Adrenal gland (tissue), 12 donors: Measurements from ENCODE around the gene SPAG17. TPM values are rescaled to one million over a fixed set of nuclear protein-coding genes. Genes with fewer than 3 reads are reported as not detected.

Experiments
- DNase-seq, 7 donors: peaks; one replicate each; pipeline ENCODE4 v3.0.0-alpha.2; 2019 to 2020
- H3K27ac ChIP-seq, 5 donors: fragments of 200-600 bp; sonication (generic) in 4 of 5; 1 replicate in 3 of 5; 2 replicates in 2 of 5; pipeline versions ENCODE4 v1.5.1 to v1.8.0; 2016 to 2020; ENCODE audit warnings: mild to moderate bottlenecking in 1 of 5
- H3K27me3 ChIP-seq: fragments of 200-600 bp; 2 replicates; pipeline ENCODE4 v1.8.0; 2021
- H3K36me3 ChIP-seq, 2 donors: fragments of 200-600 bp; replicated peaks in 1 of 2; 1 replicate in 1 of 2; 2 replicates in 1 of 2; pipeline versions ENCODE4 v1.5.1 to v1.8.0; 2018 to 2022
- H3K4me1 ChIP-seq, 2 donors: fragments of 200-600 bp; replicated peaks in 1 of 2; 1 replicate in 1 of 2; 2 replicates in 1 of 2; pipeline versions ENCODE4 v1.5.1 to v1.8.0; 2018 to 2021
- H3K4me3 ChIP-seq, 4 donors: fragments of 200-600 bp; sonication (generic) in 3 of 4; one replicate each; pipeline ENCODE4 v1.5.1; 2016 to 2018
- H3K9me3 ChIP-seq, 3 donors: fragments of 200-600 bp; sonication (generic) in 1 of 3; replicated peaks in 1 of 3; 1 replicate in 2 of 3; 2 replicates in 1 of 3; pipeline versions ENCODE4 v1.5.1 to v1.8.0; 2016 to 2021
- CTCF ChIP-seq, 6 experiments: fragments of 450-650 bp in 4 of 6; fragments of 200-600 bp in 2 of 6; sonication (generic) in 1 of 6; IDR thresholded peaks; 1 replicate in 5 of 6; 2 replicates in 1 of 6; pipeline versions ENCODE4 v1.5.1 to v1.8.0; 2016 to 2021; ENCODE audit warnings: antibody characterized with exemption in 6 of 6, mild to moderate bottlenecking in 2 of 6, moderate library complexity in 1 of 6
- POLR2A ChIP-seq, 2 donors: fragments of 450-650 bp; IDR thresholded peaks; one replicate each; pipeline ENCODE4 v1.6.1; 2017; ENCODE audit warnings: antibody characterized with exemption in 2 of 2, mild to moderate bottlenecking in 2 of 2, moderate library complexity in 1 of 2
- WGBS, 4 donors: extraction: QIAGEN DNeasy Blood & Tissue Kit in 2 of 4; methylation state at CpG; one replicate each; pipeline versions ENCODE4 v1.1.5 to v1.1.7; 2013 to 2017; 5-methylcytosine and 5-hydroxymethylcytosine counted together
- intact Hi-C, 2 donors: fragments of 100-400 bp; cut with DNase I; formaldehyde crosslinking; loops; one replicate each; pipeline versions ENCODE4 v1.14.1 to v1.15.0; 2022 to 2023
- polyA plus RNA-seq, 3 donors: library from polyadenylated mRNA; stranded (reverse); fragments of 200-250 nt in 2 of 3; fragments of 350-450 nt in 1 of 3; fragmentation: Illumina TruSeq in 1 of 3; extraction: RNeasy Lipid Tissue Mini Kit (QIAGEN cat#74804) in 1 of 3; gene quantifications; one replicate each; pipeline ENCODE4 v1.2.3, GENCODE V29; 2013 to 2014
- total RNA-seq, 9 donors: library from RNA; depleted of rRNA in 4 of 9; stranded (reverse); fragments of >200 nt in 4 of 9; fragments of 120-200 nt in 1 of 9; fragmentation: NEBNext Ultra II Directional in 1 of 9; extraction: Animal tissue kit (Norgen Biotek cat#: 25700) in 1 of 9; gene quantifications; one replicate each; pipeline versions ENCODE4 v1.1.0 to v1.2.4, GENCODE V29; 2013 to 2023
- donor health status: healthy with polysubstance abuse.
- donor health status: Bipolar disorder and iron deficiency.
- donor health status: DM: yes; HTN: yes; CAD: no.
- donor health status: DM: no; HTN: no; CAD: no.
- donor health status: DM: no; HTN: no; CAD: no.
- donor health status: DM: yes; HTN: yes; CAD: no.

Gene SPAG17
- total and polyA plus RNA-seq, 12 donors: 0.07 to 2.2 (median 0.57) TPM; not detected in 1

GRCh38 chr1:117930484-117930883 lies 254.5 kb downstream of the SPAG17 start:
- H3K4me3 ChIP-seq: peak overlapping the region in 3 of 4 donors; percentile 19 to 86 (median 82)
- H3K27ac ChIP-seq: peak overlapping the region in 3 of 5 donors; percentile 53 to 90 (median 89)
- H3K9me3 ChIP-seq: no peaks in the 10 kb centered on the region
- DNase-seq: no peak
- peaks cover 7 to 47% of the 10 kb centered on the region in 2 donors for H3K4me1 ChIP-seq
- no peaks in the 10 kb centered on the region for H3K36me3 ChIP-seq
- 2 to 4% (median 3%) methylated on average over 6 of the region's 6 CpGs for WGBS, 4 donors
- H3K27me3 ChIP-seq: no peaks in the 10 kb centered on the region
- TF ChIP-seq POLR2A (IDR thresholded peaks at IDR 0.05) (peak in 1 of 2 donors; percentile 8), CTCF (IDR thresholded peaks at IDR 0.05) (no peak)
- intact Hi-C loops: no loop called here

GRCh38 chr1:117930173-117930447 lies 254.9 kb downstream of the SPAG17 start:
- Histone ChIP-seq H3K27me3 (no peaks in the 10 kb centered on the region), H3K36me3 (no peaks in the 10 kb centered on the region), H3K9me3 (no peaks in the 10 kb centered on the region), H3K4me1 (peaks cover 7 to 47% of the 10 kb centered on the region in 2 donors), H3K27ac (peak overlapping the region; percentile 11 to 90 (median 57)), H3K4me3 (peak overlapping the region; percentile 19 to 86 (median 79))
- TF ChIP-seq CTCF (IDR thresholded peaks at IDR 0.05) (no peak), POLR2A (IDR thresholded peaks at IDR 0.05) (no peak)
- DNase-seq: no peak
- intact Hi-C loops: no loop called here
- 0 to 1% (median 1%) methylated on average over 12 of the region's 12 CpGs for WGBS, 4 donors

- Histone ChIP-seq H3K27me3 (no peaks in the 10 kb centered on the region), H3K36me3 (no peaks in the 10 kb centered on the region), H3K4me1 (peaks cover 7 to 47% of the 10 kb centered on the region in 2 donors), H3K4me3 (peak within 1 kb of the TSS; percentile 19 to 86 (median 79)), H3K9me3 (no peaks in the 10 kb centered on the region), H3K27ac (peak within 1 kb of the TSS; percentile 57 to 90 (median 86))
- peak; percentile 96 to 99 (median 98) for DNase-seq
- peak in 1 of 2 donors; percentile 77 for TF ChIP-seq POLR2A (IDR thresholded peaks at IDR 0.05)
- TF ChIP-seq CTCF (IDR thresholded peaks at IDR 0.05): no peak
- WGBS, 4 donors: 0 to 1% (median 0%) methylated on average over 14 to 64 of the region's 64 CpGs
- intact Hi-C loops: no loop called here
Measured at GRCh38 chr1:117929343-117930172, 255.5 kb downstream of the SPAG17 start, which contains the start of the genes GDAP2 and WDR3. Gene GDAP2, minus strand, starts transcription at chr1:117929621. Its CDS starts 9,264 bp downstream, at chr1:117920357. Gene WDR3, plus strand, starts transcription at chr1:117929739. Its CDS starts 3,581 bp downstream, at chr1:117933320.

GRCh38 chr1:117928881-117929342 lies 256.1 kb downstream of the SPAG17 start:
- no peaks in the 10 kb centered on the region for H3K27me3 ChIP-seq
- H3K27ac ChIP-seq: peak overlapping the region; percentile 57 to 90 (median 86)
- peak overlapping the region; percentile 19 to 86 (median 79) for H3K4me3 ChIP-seq
- H3K4me1 ChIP-seq: peaks cover 7 to 47% of the 10 kb centered on the region in 2 donors
- no peaks in the 10 kb centered on the region for H3K9me3 ChIP-seq
- WGBS, 4 donors: 0 to 1% (median 0%) methylated on average over 16 to 24 of the region's 24 CpGs
- peak; percentile 1 to 7 for TF ChIP-seq POLR2A (IDR thresholded peaks at IDR 0.05)
- no peak for TF ChIP-seq CTCF (IDR thresholded peaks at IDR 0.05)
- peak; percentile 51 to 83 (median 74) for DNase-seq
- H3K36me3 ChIP-seq: no peaks in the 10 kb centered on the region
- intact Hi-C loops: no loop called here
